GM19240 (cell line): ENCODE results near the gene GALNT18.

Experiments
- DNase-seq: peaks from one replicate; pipeline ENCODE4 v3.0.0; 2011; ENCODE audit warnings: low spot score; ENCODE audit not compliant: insufficient read length

Gene GALNT18

GRCh38 chr11:11588243-11588642, 33.6 kb downstream of the GALNT18 start:
- DNase-seq, result no peak

GRCh38 chr11:11587122-11587521, 34.7 kb downstream of the GALNT18 start:
- no peak for DNase-seq

GRCh38 chr11:11586465-11586864, 35.3 kb downstream of the GALNT18 start:
- DNase-seq, result no peak

GRCh38 chr11:11584937-11585336, 36.9 kb downstream of the GALNT18 start:
- DNase-seq, result no peak

GRCh38 chr11:11584530-11584810, 37.3 kb downstream of the GALNT18 start:
- DNase-seq, result no peak

- no peak for DNase-seq
Measured at GRCh38 chr11:11583801-11584529, 37.8 kb downstream of the GALNT18 start.

- no peak for DNase-seq
Measured at GRCh38 chr11:11582011-11582701, 39.6 kb downstream of the GALNT18 start.

- DNase-seq, result no peak
Measured at GRCh38 chr11:11581481-11581880, 40.3 kb downstream of the GALNT18 start.

- no peak for DNase-seq
Measured at GRCh38 chr11:11580841-11581411, 40.9 kb downstream of the GALNT18 start.

GRCh38 chr11:11580012-11580411, 41.8 kb downstream of the GALNT18 start:
- DNase-seq, result no peak

- no peak for DNase-seq
Measured at GRCh38 chr11:11579012-11579988, 42.5 kb downstream of the GALNT18 start.

GRCh38 chr11:11577932-11578911, 43.6 kb downstream of the GALNT18 start:
- no peak for DNase-seq

GRCh38 chr11:11577251-11577855, 44.5 kb downstream of the GALNT18 start:
- no peak for DNase-seq

GRCh38 chr11:11574373-11575287, 47.2 kb downstream of the GALNT18 start:
- DNase-seq, result no peak

GRCh38 chr11:11572386-11572785, 49.4 kb downstream of the GALNT18 start:
- no peak for DNase-seq

- no peak for DNase-seq
Measured at GRCh38 chr11:11571893-11572292, 49.9 kb downstream of the GALNT18 start.

GRCh38 chr11:11570823-11571222, 51.0 kb downstream of the GALNT18 start:
- DNase-seq, result no peak

- no peak for DNase-seq
Measured at GRCh38 chr11:11569936-11570491, 51.8 kb downstream of the GALNT18 start.
